BE2C (cell line): Measurements from ENCODE around the gene TRIOBP.

ENCODE experiments used
- DNase-seq: peaks from one replicate; pipeline ENCODE4 v3.0.0-alpha.2; 2020
- H3K27me3 ChIP-seq: fragments of 250-450 bp; sonication (Bioruptor Pico); 2 replicates; pipeline ENCODE4 v1.5.1; 2020; ENCODE audit warnings: mild to moderate bottlenecking
- H3K36me3 ChIP-seq: fragments of 250-450 bp; sonication (Bioruptor Pico); 2 replicates; pipeline ENCODE4 v1.5.1; 2020; ENCODE audit warnings: mild to moderate bottlenecking
- H3K4me1 ChIP-seq: fragments of 250-450 bp; sonication (Bioruptor Pico); 2 replicates; pipeline ENCODE4 v1.5.1; 2020
- H3K4me3 ChIP-seq: 2 replicates; pipeline ENCODE4 v1.5.1; 2011; ENCODE audit warnings: low read depth, low read length
- H3K9me3 ChIP-seq: fragments of 250-450 bp; sonication (Bioruptor Pico); 2 replicates; pipeline ENCODE4 v1.5.1; 2020
- TF ChIP-seq, protein P1 (sequence below): IDR thresholded peaks from 2 replicates; pipeline ENCODE4 v1.5.1; 2012; ENCODE audit warnings: mild to moderate bottlenecking, low read depth, low read length

The TRIOBP gene

DNA sequence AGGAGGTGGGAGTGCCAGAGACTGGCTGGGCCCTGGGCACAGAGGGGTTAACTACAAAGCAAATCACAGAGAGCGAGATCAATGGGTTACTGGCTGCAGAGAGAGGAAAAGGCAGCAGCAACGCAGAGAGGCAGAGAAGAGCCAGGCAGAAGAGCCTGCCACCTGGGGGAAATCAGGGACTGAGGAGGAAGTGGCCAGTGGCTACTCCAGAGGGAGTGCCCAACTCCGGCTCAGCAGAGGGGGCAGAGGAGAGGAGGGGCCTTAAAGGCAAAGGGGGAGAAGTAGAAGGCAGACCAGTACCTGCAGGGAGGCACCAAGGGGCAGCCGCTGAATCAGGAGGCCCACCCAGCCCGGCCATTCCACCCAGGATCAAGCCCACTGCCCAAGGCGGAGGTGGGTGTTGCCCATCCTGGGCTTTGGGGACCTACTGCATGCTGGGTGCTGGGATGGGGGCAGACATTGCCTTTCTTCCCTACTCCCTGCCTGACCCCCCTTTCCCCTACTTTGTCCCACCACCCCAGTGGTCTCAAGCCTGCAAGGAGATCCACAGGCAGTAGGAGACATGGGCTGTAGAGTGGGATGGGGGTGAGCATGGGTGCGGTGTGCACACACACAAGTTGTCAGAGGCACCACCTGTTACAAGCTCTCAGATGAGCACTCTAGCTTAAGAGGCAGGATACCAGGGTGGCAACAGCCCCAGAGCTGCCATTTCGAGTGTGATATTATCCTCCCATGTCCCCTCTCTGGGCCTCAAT is 125.4 kb downstream of the TRIOBP start:
- TF ChIP-seq, protein P1, sequence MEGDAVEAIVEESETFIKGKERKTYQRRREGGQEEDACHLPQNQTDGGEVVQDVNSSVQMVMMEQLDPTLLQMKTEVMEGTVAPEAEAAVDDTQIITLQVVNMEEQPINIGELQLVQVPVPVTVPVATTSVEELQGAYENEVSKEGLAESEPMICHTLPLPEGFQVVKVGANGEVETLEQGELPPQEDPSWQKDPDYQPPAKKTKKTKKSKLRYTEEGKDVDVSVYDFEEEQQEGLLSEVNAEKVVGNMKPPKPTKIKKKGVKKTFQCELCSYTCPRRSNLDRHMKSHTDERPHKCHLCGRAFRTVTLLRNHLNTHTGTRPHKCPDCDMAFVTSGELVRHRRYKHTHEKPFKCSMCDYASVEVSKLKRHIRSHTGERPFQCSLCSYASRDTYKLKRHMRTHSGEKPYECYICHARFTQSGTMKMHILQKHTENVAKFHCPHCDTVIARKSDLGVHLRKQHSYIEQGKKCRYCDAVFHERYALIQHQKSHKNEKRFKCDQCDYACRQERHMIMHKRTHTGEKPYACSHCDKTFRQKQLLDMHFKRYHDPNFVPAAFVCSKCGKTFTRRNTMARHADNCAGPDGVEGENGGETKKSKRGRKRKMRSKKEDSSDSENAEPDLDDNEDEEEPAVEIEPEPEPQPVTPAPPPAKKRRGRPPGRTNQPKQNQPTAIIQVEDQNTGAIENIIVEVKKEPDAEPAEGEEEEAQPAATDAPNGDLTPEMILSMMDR: no peak
- Histone ChIP-seq H3K27me3 (no peaks in the 10 kb centered on the region), H3K9me3 (no peaks in the 10 kb centered on the region), H3K4me3 (no peak overlapping the region), H3K36me3 (no peaks in the 10 kb centered on the region), H3K4me1 (no peaks in the 10 kb centered on the region)
- no peak for DNase-seq

DNA sequence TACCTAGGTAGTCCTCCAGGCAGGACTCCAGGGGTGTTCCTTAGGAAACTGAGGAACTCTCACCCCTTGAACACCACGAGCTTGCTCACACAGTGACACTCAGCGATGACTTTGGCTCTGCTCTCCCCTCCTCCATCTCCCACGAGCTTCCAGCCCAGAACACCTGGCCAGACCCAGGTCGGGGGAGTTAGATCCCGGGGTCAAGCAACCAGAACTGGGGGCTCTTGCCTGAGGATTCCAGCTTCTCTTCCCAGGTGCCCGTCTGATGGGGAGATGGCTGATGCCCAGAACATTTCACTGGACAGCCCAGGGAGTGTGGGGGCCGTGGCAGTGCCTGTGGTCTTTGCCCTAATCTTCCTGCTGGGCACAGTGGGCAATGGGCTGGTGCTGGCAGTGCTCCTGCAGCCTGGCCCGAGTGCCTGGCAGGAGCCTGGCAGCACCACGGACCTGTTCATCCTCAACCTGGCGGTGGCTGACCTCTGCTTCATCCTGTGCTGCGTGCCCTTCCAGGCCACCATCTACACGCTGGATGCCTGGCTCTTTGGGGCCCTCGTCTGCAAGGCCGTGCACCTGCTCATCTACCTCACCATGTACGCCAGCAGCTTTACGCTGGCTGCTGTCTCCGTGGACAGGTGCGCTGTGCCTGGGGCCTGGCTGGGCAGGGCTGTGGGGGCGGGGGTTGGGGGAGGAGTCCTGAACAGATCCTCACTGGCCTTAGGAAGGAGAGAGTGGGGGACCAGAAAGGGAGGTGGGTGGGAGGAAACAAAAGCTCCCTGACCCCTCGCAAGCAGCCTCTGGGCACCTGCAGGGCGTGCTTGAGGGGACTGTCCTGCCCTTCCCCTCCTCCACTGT is 126.5 kb downstream of the TRIOBP start, which contains the start of gene GALR3:
Gene GALR3, plus strand, starts transcription at position 249 of the 852 bp plus-strand sequence. Its CDS starts 25 bp downstream, at position 274.
- DNase-seq: no peak
- no peak within 1 kb of the TSS for H3K4me3 ChIP-seq
- no peaks in the 10 kb centered on the region for H3K4me1 ChIP-seq
- H3K27me3 ChIP-seq: no peaks in the 10 kb centered on the region
- TF ChIP-seq, protein P1: no peak
- no peaks in the 10 kb centered on the region for H3K9me3 ChIP-seq
- no peaks in the 10 kb centered on the region for H3K36me3 ChIP-seq

GRCh38 chr22:37824674-37825641 is 128.1 kb downstream of the TRIOBP start:
- peaks cover 4% of the 10 kb centered on the region; the same call in 1 of the 2 replicates for H3K36me3 ChIP-seq
- no peaks in the 10 kb centered on the region for H3K4me1 ChIP-seq
- H3K4me3 ChIP-seq: no peak overlapping the region
- no peaks in the 10 kb centered on the region for H3K27me3 ChIP-seq
- H3K9me3 ChIP-seq: no peaks in the 10 kb centered on the region
- no peak for DNase-seq
- TF ChIP-seq, protein P1: no peak
